GM06990 (cell line): ENCODE data around the gene DCDC2.

Experiments
- DNase-seq: peaks from one replicate; pipeline ENCODE4 v3.0.0-alpha.2; 2011; ENCODE audit not compliant: insufficient read length; ENCODE audit errors: extremely low read depth
- H3K27me3 ChIP-seq: replicated peaks from 2 replicates; pipeline ENCODE4 v1.6.0; 2011; ENCODE audit warnings: low read length; ENCODE audit not compliant: control insufficient read depth, insufficient read depth
- H3K36me3 ChIP-seq: 2 replicates; pipeline ENCODE4 v1.5.1; 2011; ENCODE audit warnings: low read length; ENCODE audit not compliant: control insufficient read depth, insufficient read depth
- H3K4me3 ChIP-seq: replicated peaks from 2 replicates; pipeline ENCODE4 v1.5.1; 2011; ENCODE audit warnings: low read depth, mild to moderate bottlenecking, control low read depth, low read length
- CTCF ChIP-seq: IDR thresholded peaks from 2 replicates; pipeline ENCODE4 v1.5.1; 2011; ENCODE audit warnings: low read length, control low read depth, mild to moderate bottlenecking, inconsistent platforms; ENCODE audit not compliant: insufficient read depth, poor library complexity, severe bottlenecking

The DCDC2 gene

DNA sequence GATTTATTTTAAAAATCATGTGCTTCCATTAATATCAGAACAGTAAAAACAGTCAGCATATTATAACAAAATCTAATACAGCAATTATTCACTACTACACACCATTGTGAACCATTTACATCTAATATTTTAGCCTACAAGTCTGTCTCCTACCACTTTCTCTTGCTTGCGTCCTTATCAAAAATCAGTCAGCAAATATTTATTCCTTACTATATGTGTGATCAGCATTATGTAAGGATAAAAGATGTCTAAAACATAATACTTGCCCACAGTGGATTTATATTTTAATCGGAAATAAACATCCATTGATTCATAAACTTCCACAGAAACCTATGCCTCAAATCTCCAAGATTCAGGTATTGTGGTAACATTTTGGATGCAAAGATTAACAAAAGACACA lies 132.0 kb downstream of the DCDC2 start:
- no peak for TF ChIP-seq CTCF
- H3K4me3 ChIP-seq, result no peak overlapping the region
- H3K36me3 ChIP-seq, result no peaks in the 10 kb centered on the region
- H3K27me3 ChIP-seq, result no peaks in the 10 kb centered on the region
- DNase-seq, result no peak

DNA sequence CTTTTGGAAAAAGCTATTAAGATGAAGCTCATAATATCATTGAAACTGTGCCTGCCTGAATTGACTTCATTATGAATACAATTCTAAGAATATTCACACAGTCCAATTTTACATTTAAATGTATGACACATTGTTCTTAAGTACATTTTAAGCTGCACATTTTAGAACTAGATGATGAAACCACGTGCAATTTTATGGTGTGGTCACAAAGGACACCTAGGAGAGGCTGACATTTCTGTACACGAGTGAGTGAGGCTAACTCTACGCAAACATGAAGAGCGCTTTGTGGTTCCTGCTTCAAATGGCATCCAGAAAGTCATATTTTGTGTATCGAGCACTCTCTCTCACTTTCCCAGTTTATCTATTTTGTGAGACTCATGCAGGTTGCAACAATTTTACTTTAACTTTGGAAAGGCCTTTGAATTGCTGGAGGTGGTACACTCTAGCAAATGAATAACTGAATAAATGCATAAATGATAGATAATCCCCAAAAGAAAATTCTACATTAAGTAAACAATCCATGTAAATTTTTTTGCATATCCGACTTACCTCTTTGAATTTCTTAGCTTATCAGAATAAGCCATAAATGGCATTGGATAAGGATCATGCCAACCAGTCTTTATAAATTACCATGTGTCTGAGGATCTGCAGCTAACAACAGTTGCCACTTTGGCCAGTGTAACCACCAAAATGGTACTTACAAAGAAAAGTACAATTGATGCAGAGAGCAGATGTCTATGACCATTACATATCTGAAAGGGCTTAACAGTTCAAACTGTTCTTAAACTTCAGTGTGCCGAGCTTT lies 134.5 kb downstream of the DCDC2 start:
- H3K27me3 ChIP-seq, result no peaks in the 10 kb centered on the region
- no peak for DNase-seq
- no peak for TF ChIP-seq CTCF
- no peak overlapping the region for H3K4me3 ChIP-seq
- no peaks in the 10 kb centered on the region for H3K36me3 ChIP-seq

DNA sequence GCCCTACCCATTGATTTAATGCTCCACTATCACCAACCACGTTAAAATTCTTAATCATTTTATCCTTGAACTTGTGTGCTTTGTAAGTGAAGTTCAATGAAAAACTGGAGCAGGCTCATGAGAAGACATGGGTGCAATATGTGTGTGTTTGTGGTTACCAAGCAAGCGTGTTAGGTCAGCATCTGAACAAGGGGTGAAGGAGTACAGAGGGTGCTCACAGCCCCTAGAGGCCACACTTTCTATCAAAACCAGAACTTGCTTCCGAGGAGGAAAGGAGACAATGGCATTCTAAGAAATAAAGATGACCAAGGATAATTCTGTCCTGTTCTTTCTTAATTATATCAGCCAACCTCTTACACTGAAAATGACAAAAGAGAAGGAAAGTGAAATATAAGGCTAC lies 138.2 kb downstream of the DCDC2 start:
- Histone ChIP-seq H3K36me3 (no peaks in the 10 kb centered on the region), H3K4me3 (no peak overlapping the region), H3K27me3 (no peaks in the 10 kb centered on the region)
- no peak for DNase-seq
- TF ChIP-seq CTCF, result no peak

- Histone ChIP-seq H3K36me3 (no peaks in the 10 kb centered on the region), H3K27me3 (no peaks in the 10 kb centered on the region), H3K4me3 (no peak overlapping the region)
- no peak for TF ChIP-seq CTCF
- no peak for DNase-seq
Measured at GRCh38 chr6:24214984-24215383, 142.9 kb downstream of the DCDC2 start.

DNA sequence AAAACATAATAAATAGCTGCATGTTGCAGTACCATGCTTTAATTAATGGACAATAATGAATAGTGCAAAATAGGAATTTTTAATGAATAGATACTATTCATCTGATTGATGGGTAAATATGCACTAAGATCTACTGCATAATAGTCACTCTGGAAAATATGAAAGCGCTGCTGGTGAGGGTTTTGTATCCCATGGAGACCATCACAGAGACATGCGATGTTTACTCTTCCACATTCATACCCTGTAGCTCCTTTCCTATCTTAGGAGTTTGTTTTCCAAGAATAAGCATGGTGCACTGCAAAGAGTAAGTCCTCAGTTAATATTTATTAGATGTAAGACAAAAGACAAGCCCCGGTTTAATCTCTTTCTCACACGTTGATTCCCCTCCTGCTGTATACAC lies 150.4 kb downstream of the DCDC2 start:
- no peaks in the 10 kb centered on the region for H3K36me3 ChIP-seq
- no peaks in the 10 kb centered on the region; the same call in 1 of the 2 replicates for H3K27me3 ChIP-seq
- DNase-seq, result no peak
- TF ChIP-seq CTCF, result no peak
- H3K4me3 ChIP-seq, result no peak overlapping the region
